ENCODE data around the gene IGFLR1. TPM values are rescaled to one million over a fixed set of nuclear protein-coding genes. Genes with fewer than 3 reads are reported as not detected.

IGFLR1 gene
- total and polyA plus RNA-seq, 9 of the 15 experiments (the other 6 are each of a cell fraction or from before 2014, with no cell fraction given), result 1.0 to 14.3 (median 4.6) TPM

DNA sequence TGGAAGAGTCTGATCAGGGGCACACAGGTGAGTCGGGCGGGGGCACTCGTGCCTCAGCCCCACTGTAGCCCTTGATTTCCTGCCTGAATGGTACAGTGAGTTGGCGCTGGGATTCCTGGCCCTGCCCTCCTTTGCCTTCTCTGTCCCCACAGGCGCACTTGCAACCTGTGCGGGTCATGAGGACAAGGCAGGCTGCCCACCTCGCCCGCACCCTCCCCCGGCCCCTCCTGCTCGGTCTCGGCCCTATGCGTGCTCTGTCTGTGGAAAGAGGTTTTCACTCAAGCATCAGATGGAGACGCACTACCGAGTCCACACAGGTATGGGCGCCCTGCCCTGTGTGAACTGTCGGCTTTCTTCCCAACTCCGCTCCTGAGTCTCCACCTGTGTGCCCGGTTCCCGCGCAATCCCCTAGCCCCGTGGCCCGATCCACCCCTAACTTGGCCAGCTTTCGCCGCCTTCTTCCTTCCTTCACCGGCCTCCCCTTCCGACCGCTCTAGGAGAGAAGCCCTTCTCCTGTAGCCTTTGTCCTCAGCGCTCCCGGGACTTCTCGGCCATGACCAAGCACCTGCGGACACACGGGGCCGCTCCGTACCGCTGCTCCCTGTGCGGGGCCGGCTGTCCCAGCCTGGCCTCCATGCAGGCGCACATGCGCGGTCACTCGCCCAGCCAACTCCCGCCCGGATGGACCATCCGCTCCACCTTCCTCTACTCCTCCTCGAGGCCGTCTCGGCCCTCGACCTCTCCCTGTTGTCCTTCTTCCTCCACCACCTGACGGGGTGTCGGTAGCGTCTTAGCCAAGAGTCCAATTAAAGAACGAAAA, 26.1 kb downstream of the IGFLR1 start (continued):
- TF ChIP-seq, protein P1, sequence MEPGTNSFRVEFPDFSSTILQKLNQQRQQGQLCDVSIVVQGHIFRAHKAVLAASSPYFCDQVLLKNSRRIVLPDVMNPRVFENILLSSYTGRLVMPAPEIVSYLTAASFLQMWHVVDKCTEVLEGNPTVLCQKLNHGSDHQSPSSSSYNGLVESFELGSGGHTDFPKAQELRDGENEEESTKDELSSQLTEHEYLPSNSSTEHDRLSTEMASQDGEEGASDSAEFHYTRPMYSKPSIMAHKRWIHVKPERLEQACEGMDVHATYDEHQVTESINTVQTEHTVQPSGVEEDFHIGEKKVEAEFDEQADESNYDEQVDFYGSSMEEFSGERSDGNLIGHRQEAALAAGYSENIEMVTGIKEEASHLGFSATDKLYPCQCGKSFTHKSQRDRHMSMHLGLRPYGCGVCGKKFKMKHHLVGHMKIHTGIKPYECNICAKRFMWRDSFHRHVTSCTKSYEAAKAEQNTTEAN (CRISPR knock-in tag; IDR thresholded peaks at IDR 0.05), result no peak
- no peak for TF ChIP-seq FOXA1 (IDR thresholded peaks at IDR 0.05; ENCODE audit: borderline replicate concordance)
- no peak for TF ChIP-seq CHD1 (IDR thresholded peaks at IDR 0.05; ENCODE audit: low read length)
- TF ChIP-seq, protein P2, sequence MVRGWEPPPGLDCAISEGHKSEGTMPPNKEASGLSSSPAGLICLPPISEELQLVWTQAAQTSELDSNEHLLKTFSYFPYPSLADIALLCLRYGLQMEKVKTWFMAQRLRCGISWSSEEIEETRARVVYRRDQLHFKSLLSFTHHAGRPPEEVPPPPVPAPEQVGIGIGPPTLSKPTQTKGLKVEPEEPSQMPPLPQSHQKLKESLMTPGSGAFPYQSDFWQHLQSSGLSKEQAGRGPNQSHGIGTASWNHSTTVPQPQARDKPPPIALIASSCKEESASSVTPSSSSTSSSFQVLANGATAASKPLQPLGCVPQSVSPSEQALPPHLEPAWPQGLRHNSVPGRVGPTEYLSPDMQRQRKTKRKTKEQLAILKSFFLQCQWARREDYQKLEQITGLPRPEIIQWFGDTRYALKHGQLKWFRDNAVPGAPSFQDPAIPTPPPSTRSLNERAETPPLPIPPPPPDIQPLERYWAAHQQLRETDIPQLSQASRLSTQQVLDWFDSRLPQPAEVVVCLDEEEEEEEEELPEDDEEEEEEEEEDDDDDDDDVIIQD (CRISPR knock-in tag; IDR thresholded peaks at IDR 0.05), result no peak
- no peak for TF ChIP-seq YBX1 (IDR thresholded peaks at IDR 0.05)
- no peak for TF ChIP-seq FOXK2 (conservative IDR thresholded peaks at IDR 0.05 in 1 of 2, IDR thresholded peaks at IDR 0.05 in 1 of 2; ENCODE audit: low read depth in 2 of 2)
- TF ChIP-seq PHF20 (IDR thresholded peaks at IDR 0.05; ENCODE audit: partially characterized antibody), result no peak
- TF ChIP-seq PTBP1 (IDR thresholded peaks at IDR 0.05; ENCODE audit: low read depth, low read length), result 0 out of 2 replicates have a peak, but pooled peaks have one; percentile 23
- no peak for TF ChIP-seq FIP1L1 (IDR thresholded peaks at IDR 0.05; ENCODE audit: low read depth, low read length, poor library complexity, severe bottlenecking)
- TF ChIP-seq HDAC8 (tag; IDR thresholded peaks at IDR 0.05), result 0 out of 2 replicates have a peak, but pooled peaks have one; percentile 28
- peak; percentile 86 to 89 for TF ChIP-seq NRF1 (conservative IDR thresholded peaks at IDR 0.05 in 1 of 2, IDR thresholded peaks at IDR 0.05 in 1 of 2)
- TF ChIP-seq, protein P3, sequence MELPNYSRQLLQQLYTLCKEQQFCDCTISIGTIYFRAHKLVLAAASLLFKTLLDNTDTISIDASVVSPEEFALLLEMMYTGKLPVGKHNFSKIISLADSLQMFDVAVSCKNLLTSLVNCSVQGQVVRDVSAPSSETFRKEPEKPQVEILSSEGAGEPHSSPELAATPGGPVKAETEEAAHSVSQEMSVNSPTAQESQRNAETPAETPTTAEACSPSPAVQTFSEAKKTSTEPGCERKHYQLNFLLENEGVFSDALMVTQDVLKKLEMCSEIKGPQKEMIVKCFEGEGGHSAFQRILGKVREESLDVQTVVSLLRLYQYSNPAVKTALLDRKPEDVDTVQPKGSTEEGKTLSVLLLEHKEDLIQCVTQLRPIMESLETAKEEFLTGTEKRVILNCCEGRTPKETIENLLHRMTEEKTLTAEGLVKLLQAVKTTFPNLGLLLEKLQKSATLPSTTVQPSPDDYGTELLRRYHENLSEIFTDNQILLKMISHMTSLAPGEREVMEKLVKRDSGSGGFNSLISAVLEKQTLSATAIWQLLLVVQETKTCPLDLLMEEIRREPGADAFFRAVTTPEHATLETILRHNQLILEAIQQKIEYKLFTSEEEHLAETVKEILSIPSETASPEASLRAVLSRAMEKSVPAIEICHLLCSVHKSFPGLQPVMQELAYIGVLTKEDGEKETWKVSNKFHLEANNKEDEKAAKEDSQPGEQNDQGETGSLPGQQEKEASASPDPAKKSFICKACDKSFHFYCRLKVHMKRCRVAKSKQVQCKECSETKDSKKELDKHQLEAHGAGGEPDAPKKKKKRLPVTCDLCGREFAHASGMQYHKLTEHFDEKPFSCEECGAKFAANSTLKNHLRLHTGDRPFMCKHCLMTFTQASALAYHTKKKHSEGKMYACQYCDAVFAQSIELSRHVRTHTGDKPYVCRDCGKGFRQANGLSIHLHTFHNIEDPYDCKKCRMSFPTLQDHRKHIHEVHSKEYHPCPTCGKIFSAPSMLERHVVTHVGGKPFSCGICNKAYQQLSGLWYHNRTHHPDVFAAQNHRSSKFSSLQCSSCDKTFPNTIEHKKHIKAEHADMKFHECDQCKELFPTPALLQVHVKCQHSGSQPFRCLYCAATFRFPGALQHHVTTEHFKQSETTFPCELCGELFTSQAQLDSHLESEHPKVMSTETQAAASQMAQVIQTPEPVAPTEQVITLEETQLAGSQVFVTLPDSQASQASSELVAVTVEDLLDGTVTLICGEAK (IDR thresholded peaks at IDR 0.05), result peak; percentile 34; the same call in 1 of the 2 replicates
- TF ChIP-seq, protein P3 (CRISPR knock-in tag; IDR thresholded peaks at IDR 0.05), result no peak
- TF ChIP-seq PCBP2 (IDR thresholded peaks at IDR 0.05; ENCODE audit: low read depth, low read length, poor library complexity, severe bottlenecking), result no peak
- TF ChIP-seq ETV5 (CRISPR knock-in tag; IDR thresholded peaks at IDR 0.05; ENCODE audit: low read depth), result no peak
- no peak for TF ChIP-seq HMG20A (CRISPR knock-in tag; conservative IDR thresholded peaks at IDR 0.05)
